OCI-LY1 (cell line): Measurements from ENCODE around the gene ASMTL.
"Not testable (repeated sequence)": the region's sequence is repeated elsewhere in the genome, so short reads cannot be mapped to it uniquely, and the experiment has no call there.

Source experiments
- H2AFZ ChIP-seq: fragments of 200-600 bp; sonication (generic), shearing (Covaris generic); 2 replicates; pipeline ENCODE4 v1.6.0; 2014; ENCODE audit warnings: antibody characterized with exemption, mild to moderate bottlenecking, low read length
- H3F3A ChIP-seq: fragments of 200-600 bp; sonication (generic), shearing (Covaris generic); 2 replicates; pipeline ENCODE4 v1.6.0; 2014; ENCODE audit warnings: mild to moderate bottlenecking, antibody characterized with exemption, low read length, moderate library complexity; ENCODE audit not compliant: insufficient read depth
- H3K27ac ChIP-seq: fragments of 200-600 bp; sonication (generic); 2 replicates; pipeline ENCODE4 v1.5.1; 2014; ENCODE audit warnings: low read length, mixed run types, mild to moderate bottlenecking, low read depth; ENCODE audit not compliant: poor library complexity, severe bottlenecking
- H3K27me3 ChIP-seq: fragments of 200-600 bp; sonication (generic); 2 replicates; pipeline ENCODE4 v1.6.0; 2014; ENCODE audit warnings: antibody characterized with exemption, mild to moderate bottlenecking, low read length, moderate library complexity; ENCODE audit not compliant: insufficient read depth
- H3K36me3 ChIP-seq: fragments of 200-600 bp; sonication (generic); 2 replicates; pipeline ENCODE4 v1.6.1; 2014; ENCODE audit warnings: mild to moderate bottlenecking, antibody characterized with exemption, low read length, moderate library complexity, mixed read lengths; ENCODE audit not compliant: insufficient read depth
- H3K4me1 ChIP-seq: fragments of 200-600 bp; sonication (generic); 2 replicates; pipeline ENCODE4 v1.5.1; 2014; ENCODE audit warnings: mild to moderate bottlenecking, low read length, moderate library complexity; ENCODE audit not compliant: insufficient read depth, severe bottlenecking
- H3K4me2 ChIP-seq: fragments of 200-600 bp; sonication (generic), shearing (Covaris generic); 2 replicates; pipeline ENCODE4 v1.6.1; 2014; ENCODE audit warnings: low read length
- H3K4me3 ChIP-seq: fragments of 200-600 bp; sonication (generic); 2 replicates; pipeline ENCODE4 v1.5.1; 2014; ENCODE audit warnings: low read length, low read depth, mild to moderate bottlenecking, mixed read lengths; ENCODE audit not compliant: poor library complexity, severe bottlenecking
- H3K79me2 ChIP-seq: fragments of 200-600 bp; shearing (Covaris generic); 2 replicates; pipeline ENCODE4 v1.6.1; 2016; ENCODE audit warnings: mixed run types, low read length, mixed read lengths; ENCODE audit not compliant: insufficient read depth
- H3K9ac ChIP-seq: fragments of 200-600 bp; sonication (generic), shearing (Covaris generic); 2 replicates; pipeline ENCODE4 v1.6.1; 2014; ENCODE audit warnings: mild to moderate bottlenecking, low read length, mixed read lengths
- H3K9me2 ChIP-seq: fragments of 200-600 bp; sonication (generic), shearing (Covaris generic); 2 replicates; pipeline ENCODE4 v1.6.1; 2014; ENCODE audit warnings: low read depth, mild to moderate bottlenecking, low read length, mixed read lengths
- H3K9me3 ChIP-seq: fragments of 200-600 bp; shearing (Covaris generic); 2 replicates; pipeline ENCODE4 v1.6.1; 2014; ENCODE audit warnings: low read length, mixed read lengths
- H4K20me1 ChIP-seq: fragments of 200-600 bp; sonication (generic), shearing (Covaris generic); 2 replicates; pipeline ENCODE4 v1.6.0; 2016; ENCODE audit warnings: mild to moderate bottlenecking, low read length; ENCODE audit not compliant: insufficient read depth
- CTCF ChIP-seq: fragments of 200-600 bp; sonication (generic), shearing (Covaris generic); IDR thresholded peaks from 2 replicates; pipeline ENCODE4 v1.5.1; 2017; ENCODE audit warnings: mild to moderate bottlenecking, antibody characterized with exemption, low read length, moderate library complexity, mixed read lengths
- EZH2 ChIP-seq: fragments of 200-600 bp; sonication (generic), shearing (Covaris generic); IDR thresholded peaks from 2 replicates; pipeline ENCODE4 v1.8.0; 2017; ENCODE audit warnings: borderline replicate concordance, mixed run types, mild to moderate bottlenecking, antibody characterized with exemption, low read length, moderate library complexity, mixed read lengths

Gene ASMTL

DNA sequence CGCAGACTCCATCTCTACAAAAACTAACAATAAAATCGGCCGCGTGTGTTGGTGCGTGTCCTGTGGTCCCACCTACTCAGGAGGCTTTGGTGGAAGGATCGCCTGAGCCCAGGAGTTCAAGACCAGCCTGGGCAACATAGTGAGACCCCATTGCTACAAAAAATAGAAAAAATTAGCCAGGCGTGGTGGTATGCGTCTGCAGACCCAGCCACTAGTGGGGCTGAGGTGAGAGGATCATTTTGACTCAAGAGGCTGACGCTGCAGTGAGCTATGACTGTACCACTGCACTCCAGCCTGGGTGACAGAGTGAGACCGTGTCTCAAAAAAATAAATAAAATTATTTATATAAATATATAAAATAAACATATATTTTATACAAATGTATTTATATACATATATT, 22.3 kb downstream of the ASMTL start:
- no peak for TF ChIP-seq EZH2
- TF ChIP-seq CTCF, result no peak
- H3K27me3 ChIP-seq, result no peaks in the 10 kb centered on the region
- no peaks in the 10 kb centered on the region for H4K20me1 ChIP-seq
- H3K9me2 ChIP-seq, result no peaks in the 10 kb centered on the region
- no peaks in the 10 kb centered on the region for H3K4me1 ChIP-seq
- H3K4me2 ChIP-seq, result no peak overlapping the region
- H3F3A ChIP-seq, result no peaks in the 10 kb centered on the region
- peaks cover 45% of the 10 kb centered on the region for H3K36me3 ChIP-seq
- no peak overlapping the region for H3K4me3 ChIP-seq
- no peak overlapping the region for H3K9ac ChIP-seq
- H3K9me3 ChIP-seq, result no peaks in the 10 kb centered on the region
- H3K27ac ChIP-seq, result no peak overlapping the region
- no peak overlapping the region for H2AFZ ChIP-seq
- no peaks in the 10 kb centered on the region for H3K79me2 ChIP-seq

DNA sequence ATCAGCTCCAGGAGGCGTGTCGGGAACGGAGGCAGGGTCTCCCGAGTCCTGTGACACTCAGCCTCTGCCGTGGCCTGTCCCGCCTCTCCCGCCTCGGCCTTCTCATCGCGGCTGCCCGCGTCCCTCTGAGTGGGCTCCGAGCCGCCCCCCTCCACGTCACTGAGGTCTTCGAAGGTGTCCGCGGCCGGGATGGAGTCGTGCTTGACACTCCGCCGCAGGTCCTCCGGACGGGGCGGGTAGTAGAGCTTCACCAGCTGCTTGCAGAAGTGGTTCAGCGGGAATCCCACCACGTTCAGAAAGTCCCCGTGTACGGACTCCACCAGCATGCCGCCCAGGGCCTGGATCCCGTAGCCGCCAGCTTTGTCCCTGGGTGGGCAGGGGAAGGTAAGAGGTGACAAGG, 25.0 kb downstream of the ASMTL start:
- no peak overlapping the region for H3K4me3 ChIP-seq
- H3K9me3 ChIP-seq, result 0 out of 2 replicates have a peak, but pooled peaks cover 3% of the 10 kb centered on the region
- TF ChIP-seq EZH2, result no peak
- TF ChIP-seq CTCF, result no peak
- peaks cover 58% of the 10 kb centered on the region for H3K36me3 ChIP-seq
- no peaks in the 10 kb centered on the region for H3F3A ChIP-seq
- no peaks in the 10 kb centered on the region for H3K9me2 ChIP-seq
- H3K27me3 ChIP-seq, result no peaks in the 10 kb centered on the region
- no peaks in the 10 kb centered on the region for H3K79me2 ChIP-seq
- no peak overlapping the region for H3K27ac ChIP-seq
- no peaks in the 10 kb centered on the region for H3K4me1 ChIP-seq
- no peak overlapping the region for H3K4me2 ChIP-seq
- no peak overlapping the region for H2AFZ ChIP-seq
- no peak overlapping the region for H3K9ac ChIP-seq
- H4K20me1 ChIP-seq, result no peaks in the 10 kb centered on the region

DNA sequence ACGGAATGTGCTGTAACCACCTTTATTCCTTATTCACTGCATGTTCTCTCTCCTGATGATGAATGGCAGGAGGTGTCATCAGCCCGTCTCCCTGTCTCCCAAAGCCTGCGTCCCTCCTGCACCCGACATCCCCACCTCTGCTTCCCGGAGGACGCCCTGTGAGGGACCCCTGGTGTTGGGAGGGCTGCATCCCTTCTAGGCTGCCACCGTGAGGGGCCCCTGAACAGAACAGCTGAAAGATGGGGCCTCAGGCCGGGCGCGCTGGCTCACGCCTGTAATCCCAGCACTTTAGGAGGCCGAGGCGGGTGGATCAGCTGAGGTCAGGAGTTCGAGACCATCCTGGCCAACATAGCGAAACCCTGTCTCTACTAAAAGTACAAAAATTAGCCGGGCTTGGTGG, 26.4 kb downstream of the ASMTL start:
- not testable (repeated sequence) for H3K27me3 ChIP-seq
- peaks cover 65% of the 10 kb centered on the region for H3K36me3 ChIP-seq

DNA sequence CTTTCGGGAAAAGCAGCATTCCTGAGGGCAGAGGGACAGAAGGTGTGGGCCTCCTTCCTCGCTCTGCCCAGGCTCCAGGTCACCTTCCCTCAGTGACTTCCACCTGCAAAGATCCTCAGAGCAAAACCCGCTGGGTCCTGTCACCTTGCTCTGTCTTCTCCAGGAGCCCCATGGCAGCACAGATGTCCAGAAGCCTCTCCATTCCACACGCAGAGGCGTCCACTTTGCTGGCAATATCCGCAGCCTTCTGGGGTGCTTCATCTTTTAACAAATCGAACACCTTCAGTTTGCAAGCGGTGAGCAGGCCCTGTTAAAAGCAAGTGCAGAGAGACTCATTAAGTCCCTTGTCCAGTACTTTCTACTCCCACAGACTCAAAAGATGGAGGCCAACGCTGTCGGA, 27.3 kb downstream of the ASMTL start:
- no peak overlapping the region for H2AFZ ChIP-seq
- no peaks in the 10 kb centered on the region for H3K27me3 ChIP-seq
- H3K79me2 ChIP-seq, result no peaks in the 10 kb centered on the region
- H3K9ac ChIP-seq, result no peak overlapping the region
- H3K27ac ChIP-seq, result no peak overlapping the region
- H3K9me2 ChIP-seq, result no peaks in the 10 kb centered on the region
- H4K20me1 ChIP-seq, result no peaks in the 10 kb centered on the region
- peaks cover 71% of the 10 kb centered on the region for H3K36me3 ChIP-seq
- H3K4me3 ChIP-seq, result no peak overlapping the region
- no peaks in the 10 kb centered on the region for H3F3A ChIP-seq
- H3K9me3 ChIP-seq, result peaks cover 10% of the 10 kb centered on the region
- H3K4me2 ChIP-seq, result no peak overlapping the region
- TF ChIP-seq CTCF, result no peak
- no peak for TF ChIP-seq EZH2
- peaks cover 2% of the 10 kb centered on the region for H3K4me1 ChIP-seq

More for the DNA sequence above, 26.4 kb downstream of the ASMTL start:
- H2AFZ ChIP-seq, H3K9me2 ChIP-seq, H3K9me3 ChIP-seq, H3K9ac ChIP-seq, H3K79me2 ChIP-seq, H3K4me2 ChIP-seq, H3K27ac ChIP-seq, H4K20me1 ChIP-seq, H3K4me3 ChIP-seq, H3K4me1 ChIP-seq, H3F3A ChIP-seq: not testable (repeated sequence)
